GM12878 (cell line): ENCODE results near the gene RRP1B.

Experiments used
- CHD4 ChIP-seq: fragments of 200-600 bp; sonication (generic); IDR thresholded peaks from 2 replicates; pipeline ENCODE4 v1.6.1; 2016; ENCODE audit warnings: mild to moderate bottlenecking
- KDM1A ChIP-seq: fragments of 200-600 bp; sonication (generic); IDR thresholded peaks from 2 replicates; pipeline ENCODE4 v1.6.1; 2016; ENCODE audit warnings: borderline replicate concordance
- POLR2AphosphoS5 ChIP-seq: IDR thresholded peaks from 2 replicates; pipeline ENCODE4 v1.6.1; 2011; ENCODE audit warnings: mild to moderate bottlenecking, low read length, inconsistent platforms
- RFX5 ChIP-seq: IDR thresholded peaks from 2 replicates; pipeline ENCODE4 v1.6.1; 2011; ENCODE audit warnings: low read depth, low read length, improper control_type of control experiment
- SMC3 ChIP-seq: IDR thresholded peaks from 2 replicates; pipeline ENCODE4 v1.6.1; 2011; ENCODE audit warnings: low read length, improper control_type of control experiment, borderline replicate concordance
- TF ChIP-seq, protein P1 (sequence below), 3 experiments: IDR thresholded peaks in 2 of 3; conservative IDR thresholded peaks in 1 of 3; 2 replicates each; pipeline ENCODE4 v1.5.1; 2011; ENCODE audit warnings: low read depth in 3 of 3, low read length in 3 of 3, mild to moderate bottlenecking in 3 of 3, control low read depth in 2 of 3, moderate library complexity in 2 of 3, inconsistent platforms in 1 of 3, mixed read lengths in 1 of 3; ENCODE audit not compliant: control insufficient read depth in 2 of 3, insufficient read depth in 1 of 3; ENCODE audit errors: extremely low read depth in 1 of 3
- TF ChIP-seq, protein P2 (sequence below): IDR thresholded peaks from 2 replicates; pipeline ENCODE4 v1.6.1; 2012; ENCODE audit warnings: low read depth, low read length, improper control_type of control experiment

DNA sequence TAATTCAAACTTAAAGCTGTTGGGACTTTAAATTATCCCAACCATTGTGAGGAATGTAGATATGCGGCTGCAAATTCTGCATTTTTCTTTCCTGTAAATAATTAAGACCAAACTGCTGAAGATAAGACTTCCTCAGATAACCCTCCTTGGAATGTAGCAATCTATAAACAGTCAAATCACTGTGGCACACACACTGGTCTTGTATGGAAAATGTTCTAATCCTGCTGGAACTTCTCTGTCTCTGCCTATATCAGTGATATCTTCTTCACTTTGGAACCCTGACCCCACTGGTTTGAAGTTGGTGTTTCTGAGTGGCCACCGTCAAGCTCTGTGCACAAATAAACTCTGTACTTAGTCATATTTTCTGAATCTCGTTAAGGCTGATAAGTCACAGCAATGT is 33.0 kb upstream of the RRP1B start:
- TF ChIP-seq POLR2AphosphoS5: no peak
- TF ChIP-seq, protein P1, sequence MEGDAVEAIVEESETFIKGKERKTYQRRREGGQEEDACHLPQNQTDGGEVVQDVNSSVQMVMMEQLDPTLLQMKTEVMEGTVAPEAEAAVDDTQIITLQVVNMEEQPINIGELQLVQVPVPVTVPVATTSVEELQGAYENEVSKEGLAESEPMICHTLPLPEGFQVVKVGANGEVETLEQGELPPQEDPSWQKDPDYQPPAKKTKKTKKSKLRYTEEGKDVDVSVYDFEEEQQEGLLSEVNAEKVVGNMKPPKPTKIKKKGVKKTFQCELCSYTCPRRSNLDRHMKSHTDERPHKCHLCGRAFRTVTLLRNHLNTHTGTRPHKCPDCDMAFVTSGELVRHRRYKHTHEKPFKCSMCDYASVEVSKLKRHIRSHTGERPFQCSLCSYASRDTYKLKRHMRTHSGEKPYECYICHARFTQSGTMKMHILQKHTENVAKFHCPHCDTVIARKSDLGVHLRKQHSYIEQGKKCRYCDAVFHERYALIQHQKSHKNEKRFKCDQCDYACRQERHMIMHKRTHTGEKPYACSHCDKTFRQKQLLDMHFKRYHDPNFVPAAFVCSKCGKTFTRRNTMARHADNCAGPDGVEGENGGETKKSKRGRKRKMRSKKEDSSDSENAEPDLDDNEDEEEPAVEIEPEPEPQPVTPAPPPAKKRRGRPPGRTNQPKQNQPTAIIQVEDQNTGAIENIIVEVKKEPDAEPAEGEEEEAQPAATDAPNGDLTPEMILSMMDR (IDR thresholded peaks at IDR 0.05 in 2 of 3, conservative IDR thresholded peaks at IDR 0.05 in 1 of 3; ENCODE audit: control insufficient read depth in 2 of 3, extremely low read depth in 1 of 3, insufficient read depth in 1 of 3, low read depth in 3 of 3, low read length in 3 of 3): no peak
- no peak for TF ChIP-seq RFX5
- TF ChIP-seq CHD4: no peak
- TF ChIP-seq SMC3: no peak
- no peak for TF ChIP-seq KDM1A
- TF ChIP-seq, protein P2, sequence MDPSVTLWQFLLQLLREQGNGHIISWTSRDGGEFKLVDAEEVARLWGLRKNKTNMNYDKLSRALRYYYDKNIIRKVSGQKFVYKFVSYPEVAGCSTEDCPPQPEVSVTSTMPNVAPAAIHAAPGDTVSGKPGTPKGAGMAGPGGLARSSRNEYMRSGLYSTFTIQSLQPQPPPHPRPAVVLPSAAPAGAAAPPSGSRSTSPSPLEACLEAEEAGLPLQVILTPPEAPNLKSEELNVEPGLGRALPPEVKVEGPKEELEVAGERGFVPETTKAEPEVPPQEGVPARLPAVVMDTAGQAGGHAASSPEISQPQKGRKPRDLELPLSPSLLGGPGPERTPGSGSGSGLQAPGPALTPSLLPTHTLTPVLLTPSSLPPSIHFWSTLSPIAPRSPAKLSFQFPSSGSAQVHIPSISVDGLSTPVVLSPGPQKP: no peak
